GM19043 (cell line): ENCODE measurements around the gene YY1.
"Not testable (repeated sequence)": the region's sequence is repeated elsewhere in the genome, so short reads cannot be mapped to it uniquely, and the experiment has no call there.

Source experiments
- ATAC-seq: cut with Tn5 transposase; IDR thresholded peaks from one replicate; pipeline ENCODE4 v1.9.1; 2021; ENCODE audit warnings: low read depth; ENCODE audit not compliant: unreplicated experiment

The YY1 gene

DNA sequence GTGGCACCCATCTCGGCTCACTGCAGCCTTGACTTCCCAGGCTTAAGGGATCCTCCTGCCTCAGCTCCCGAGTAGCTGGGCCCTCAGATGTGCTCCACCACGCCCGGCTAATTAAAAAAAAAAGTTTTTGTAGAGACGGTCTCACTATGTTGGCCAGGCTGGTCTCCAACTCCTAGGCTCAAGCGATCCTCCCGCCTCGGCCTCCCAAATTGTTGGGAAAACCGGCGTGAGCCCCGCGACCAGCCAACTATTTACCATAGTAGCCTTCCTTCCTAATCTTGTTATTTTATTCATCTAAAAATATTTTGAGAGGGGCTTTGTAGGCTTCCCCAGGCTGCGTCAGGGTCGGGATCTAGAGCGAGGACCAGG lies 25.4 kb upstream of the YY1 start:
- ATAC-seq, result no peak

DNA sequence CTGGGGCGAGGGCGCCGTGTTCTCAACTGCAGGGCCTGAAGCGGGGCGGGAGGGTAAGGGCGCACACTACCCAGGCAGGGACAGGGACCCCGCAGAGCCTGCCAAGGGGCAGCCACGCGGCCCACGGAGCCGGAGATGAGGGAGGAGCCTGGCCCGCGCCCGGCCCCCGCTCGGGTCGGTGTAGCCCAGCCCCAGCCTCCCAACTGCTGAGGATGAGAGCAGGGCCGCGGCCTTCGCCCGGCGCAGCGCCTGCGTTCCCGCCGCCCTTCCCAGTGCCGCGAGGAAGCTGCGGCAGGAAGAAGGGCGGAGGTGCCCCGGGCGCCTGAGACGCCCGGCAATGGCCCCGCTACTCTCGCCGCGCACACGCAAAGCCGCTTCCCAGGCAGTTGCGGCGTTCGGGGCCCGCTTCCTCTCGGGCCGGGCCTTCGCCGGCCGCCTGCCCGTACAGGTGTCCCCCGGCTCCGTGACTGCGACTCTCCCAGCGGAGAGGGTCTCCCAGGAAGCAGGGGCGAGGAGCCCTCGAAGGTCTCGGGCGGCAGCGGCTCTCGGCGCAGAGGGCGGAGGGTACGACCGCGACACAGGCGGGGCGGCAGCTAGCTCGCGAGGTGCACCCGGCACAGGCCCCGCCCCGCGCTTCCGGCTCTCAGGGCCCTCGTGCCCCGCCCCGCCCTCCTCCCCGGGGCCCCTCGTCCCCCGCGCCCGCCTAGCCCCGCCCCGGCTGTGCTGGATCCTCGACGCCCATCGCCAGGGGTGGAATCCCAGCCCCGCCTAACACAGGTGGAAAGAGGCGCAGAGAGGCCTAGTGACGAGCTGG lies 24.8 kb upstream of the YY1 start:
- ATAC-seq, result peak; percentile 86

DNA sequence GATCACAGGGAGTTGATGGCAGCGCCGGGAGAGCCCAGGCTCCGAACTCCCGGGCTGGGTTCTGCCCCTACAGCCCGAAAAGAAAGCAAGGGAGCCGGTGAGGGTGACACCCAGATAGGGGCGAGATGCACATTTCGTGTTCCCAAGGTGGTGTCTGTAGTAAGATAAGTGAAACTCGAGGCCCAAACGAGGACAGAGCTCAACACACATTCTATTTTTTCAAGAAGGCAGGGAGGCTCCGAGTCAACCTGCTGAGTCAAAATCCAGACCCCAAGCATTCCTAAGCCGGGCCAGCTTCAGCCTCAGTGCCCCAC lies 24.2 kb upstream of the YY1 start:
- no peak for ATAC-seq

DNA sequence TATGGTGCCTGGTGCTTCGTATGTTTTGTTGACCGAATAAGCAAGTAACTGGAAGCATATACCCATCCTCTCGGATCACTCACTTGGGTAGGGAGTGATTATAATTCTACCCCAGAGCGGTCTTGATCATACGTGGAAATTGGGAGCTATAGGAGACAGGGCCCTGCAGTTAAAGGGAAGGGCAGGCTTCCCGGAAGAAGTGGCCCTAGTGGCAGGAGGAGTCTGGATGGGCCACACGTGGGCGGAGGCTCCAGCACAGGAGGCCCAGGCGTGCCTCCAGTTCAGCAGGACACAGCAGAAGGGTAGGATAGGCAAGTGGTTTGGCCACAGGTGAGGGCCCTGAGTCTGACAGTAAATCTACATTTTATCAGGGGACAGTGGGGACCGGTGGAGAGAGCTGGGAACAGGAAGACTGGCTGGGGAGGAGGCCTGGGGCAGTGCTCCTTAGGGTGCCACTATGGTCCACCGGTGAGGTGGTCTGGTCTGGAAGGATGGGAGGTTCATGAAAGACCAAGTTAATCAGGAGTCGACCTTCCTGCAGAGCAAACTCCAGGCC lies 23.5 kb upstream of the YY1 start:
- ATAC-seq, result no peak

DNA sequence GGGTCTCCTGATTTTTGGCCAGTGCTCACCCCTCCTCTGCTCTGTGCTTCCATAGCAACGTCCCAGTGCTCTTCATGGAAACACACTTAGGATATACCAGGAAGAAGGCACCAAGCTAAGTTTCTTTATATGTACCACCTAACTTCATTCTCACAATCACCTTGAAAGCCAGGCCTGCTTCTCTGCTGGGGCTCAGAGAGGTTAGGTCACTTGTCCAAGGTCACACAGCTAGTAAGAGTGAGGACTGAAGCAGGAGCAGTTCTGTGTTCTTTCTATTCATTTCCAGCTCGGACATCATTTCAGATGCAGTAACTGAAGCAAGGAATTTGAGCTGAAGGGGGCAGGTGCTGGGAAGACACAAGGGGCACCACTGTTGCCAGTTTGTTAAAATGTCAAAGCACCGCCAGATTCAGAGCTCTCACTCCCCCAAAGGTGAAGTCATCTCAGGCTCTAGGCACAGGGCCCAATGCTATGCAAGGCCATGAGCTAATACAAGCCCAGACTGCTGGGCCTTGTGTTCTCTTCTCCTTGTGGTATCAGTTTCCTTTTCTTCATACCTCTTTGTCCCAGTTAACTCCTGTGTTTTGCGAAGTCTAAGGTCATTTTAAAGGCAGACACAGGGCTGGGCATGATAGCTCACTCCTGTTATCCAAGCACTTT lies 19.7 kb upstream of the YY1 start:
- no peak for ATAC-seq

DNA sequence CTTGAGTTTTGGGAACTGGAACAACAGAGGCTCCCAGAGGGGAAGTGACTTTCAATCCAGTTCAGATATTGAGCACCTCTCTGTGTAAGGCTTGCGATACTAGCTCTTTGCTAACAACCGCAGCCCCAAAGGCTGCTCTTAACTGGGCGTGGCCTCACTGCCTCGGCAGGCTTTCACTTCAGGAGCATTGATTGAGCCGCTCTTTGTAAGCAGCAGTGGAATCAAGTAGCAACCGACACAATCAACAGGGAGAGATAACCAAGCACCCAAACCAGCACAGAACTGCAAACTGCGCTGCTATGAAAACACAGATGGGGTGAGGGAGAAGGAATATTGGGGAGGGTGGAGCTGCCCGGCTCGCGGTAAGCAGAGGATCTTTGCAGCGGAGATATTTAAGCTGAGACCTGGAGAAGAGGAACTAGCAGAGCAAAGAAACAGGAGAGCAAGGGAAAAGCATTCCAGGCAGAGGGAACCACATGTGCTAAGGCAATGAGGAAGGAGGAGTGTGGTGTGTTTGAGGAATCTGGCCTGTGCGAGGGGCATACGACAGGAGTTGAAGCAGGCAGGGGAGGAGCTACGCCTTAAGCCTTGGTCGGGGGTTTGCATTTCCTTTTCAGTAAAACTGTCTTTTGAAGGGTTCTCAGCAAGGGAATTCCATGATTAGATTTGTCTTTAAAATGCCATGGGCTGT lies 17.3 kb upstream of the YY1 start:
- ATAC-seq, result peak; percentile 92

DNA sequence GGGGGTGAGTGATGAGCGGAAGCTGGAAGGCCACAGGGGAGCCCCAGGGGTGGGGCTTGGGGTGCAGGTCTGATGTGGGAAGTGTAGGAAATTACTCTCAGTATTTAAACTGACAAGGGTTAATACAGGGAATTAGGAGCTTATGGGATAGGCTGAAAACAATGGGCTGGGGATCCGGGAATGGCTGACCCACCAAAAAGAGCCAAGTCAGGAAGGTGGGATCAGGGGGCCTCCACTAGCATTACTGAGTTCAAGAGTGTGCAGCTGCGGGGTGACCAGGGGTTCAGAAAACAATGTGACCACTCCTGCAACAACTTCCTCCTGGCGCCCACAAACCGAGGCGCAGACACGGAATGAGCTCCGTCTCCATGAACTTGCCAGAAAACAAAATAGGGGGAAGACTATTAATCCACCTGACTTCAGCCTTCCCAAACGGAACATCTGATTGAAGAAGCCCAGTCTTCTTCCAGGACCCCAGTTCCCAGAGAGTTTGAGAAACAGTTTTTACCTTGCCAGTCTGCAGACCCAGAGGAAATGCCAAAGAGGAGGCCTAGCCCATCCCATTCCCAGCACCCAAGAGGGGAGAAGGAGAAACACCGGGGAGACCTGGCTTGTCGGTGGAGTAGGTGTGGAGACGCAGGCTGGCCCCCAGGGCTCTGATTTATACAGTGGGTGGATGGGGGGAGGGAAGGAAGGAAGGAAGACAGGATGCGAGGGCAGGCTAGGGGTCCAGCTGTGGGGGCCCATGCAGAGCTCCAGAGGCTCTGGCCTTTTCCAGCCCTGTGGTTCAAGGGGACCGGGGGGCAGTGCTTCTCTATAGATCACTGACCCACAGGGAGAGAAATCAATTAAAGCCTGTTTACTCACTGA lies 16.5 kb upstream of the YY1 start:
- no peak for ATAC-seq

DNA sequence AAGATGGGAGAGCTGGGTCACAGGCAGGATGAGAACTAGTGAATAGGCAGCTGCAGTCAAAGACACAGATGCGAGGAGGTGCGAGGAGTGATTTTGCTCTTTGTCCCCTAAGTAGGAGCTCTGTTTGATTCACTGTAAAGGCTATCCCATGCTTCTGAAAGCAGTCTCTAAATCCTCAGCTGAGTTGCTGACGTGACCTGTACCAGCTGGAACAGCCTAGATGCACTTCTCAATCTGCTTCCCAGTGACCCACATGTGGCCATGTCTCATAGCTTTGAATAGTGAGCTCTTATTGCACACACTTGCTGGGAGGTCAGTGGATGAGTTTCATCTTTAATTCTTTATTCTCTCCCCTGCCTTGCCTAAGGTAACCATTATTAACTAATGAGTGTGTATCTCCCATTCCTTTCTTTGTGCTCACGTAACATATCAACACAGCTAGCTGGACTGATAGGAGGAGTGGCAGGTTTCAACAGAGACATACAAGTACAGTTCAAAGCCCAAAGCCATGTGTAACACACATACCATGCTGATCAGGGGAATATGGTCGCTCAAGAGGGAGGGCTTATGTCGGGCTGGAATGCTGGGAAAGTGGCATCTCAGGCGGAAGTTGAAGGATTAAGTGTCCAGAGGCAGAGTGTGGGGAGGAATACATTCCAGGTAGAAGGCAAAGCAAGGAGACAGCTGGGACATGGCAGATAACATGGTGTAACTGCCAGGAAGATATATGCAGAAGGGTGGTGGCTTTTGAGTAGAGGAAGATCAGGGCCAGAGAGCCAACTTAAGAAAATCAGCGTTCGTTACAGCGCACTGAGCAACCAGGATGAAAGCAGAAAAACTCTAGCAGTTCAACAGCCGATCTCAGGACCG lies 15.4 kb upstream of the YY1 start:
- ATAC-seq, result no peak

DNA sequence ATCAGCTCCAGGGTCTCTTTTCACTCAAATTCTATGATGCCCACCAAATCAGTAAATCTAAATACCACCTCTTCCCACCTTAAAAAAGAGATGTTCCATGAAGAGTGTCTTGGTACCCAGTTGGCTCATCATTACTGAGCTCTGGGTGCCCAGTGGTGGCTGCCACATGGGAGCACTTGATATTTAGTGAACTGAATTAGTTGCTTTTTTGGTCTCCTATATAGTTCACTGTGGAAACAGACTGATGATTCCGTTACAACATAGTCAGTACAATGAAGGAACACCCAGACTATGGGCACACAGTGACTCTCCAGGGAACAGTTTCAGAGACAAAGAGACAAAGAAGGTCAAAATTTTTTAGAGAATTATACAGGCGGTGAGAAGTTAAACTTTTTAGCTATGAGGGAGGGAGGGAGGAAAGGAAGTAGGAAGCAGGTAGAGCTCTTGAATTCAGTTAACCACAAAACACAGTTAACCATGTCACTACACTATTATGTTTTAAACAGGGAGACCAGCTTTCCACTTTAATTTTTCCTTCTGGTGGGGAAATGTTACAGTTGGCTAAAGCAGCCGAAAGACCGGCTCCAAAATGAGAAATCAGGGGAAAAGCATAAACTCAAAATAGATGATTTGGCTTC lies 14.6 kb upstream of the YY1 start:
- no peak for ATAC-seq

DNA sequence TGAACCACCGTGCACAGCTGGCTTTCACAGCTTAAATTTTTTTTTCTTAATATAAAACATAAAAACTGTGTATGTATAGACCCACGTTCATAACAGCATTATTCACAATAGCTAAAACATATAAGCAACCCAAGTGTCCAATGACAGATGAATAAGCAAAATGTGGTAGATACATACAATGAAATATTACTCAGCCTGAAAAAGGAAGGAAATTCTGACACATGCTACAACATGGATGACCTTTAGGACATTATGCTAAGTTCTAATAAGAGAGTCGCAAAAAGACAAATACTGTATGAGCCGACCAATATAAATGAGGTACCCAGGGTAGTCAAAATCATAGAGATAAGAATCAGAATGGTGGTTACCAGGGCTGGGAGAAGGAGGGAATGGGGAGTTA lies 13.8 kb upstream of the YY1 start:
- no peak for ATAC-seq

DNA sequence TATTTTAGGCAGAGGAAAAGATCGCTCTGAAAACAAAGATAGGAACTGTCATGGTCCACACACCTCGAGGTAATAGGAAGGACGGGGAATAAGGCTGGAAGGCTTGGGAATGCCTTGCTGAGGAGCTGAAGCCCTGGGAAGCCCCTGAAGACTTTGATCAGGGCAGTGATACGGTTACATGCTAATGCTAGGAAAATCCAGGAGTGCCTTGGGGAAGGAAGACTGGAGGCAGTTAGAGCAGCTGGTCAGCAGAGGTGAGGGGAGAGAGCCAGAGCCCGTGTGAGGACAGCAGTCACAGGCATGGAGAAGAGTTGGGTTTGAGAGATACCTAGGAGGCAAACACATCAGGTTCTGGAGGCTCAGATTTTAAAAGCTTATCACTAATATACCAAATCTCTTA lies 8.6 kb upstream of the YY1 start:
- ATAC-seq, result no peak

DNA sequence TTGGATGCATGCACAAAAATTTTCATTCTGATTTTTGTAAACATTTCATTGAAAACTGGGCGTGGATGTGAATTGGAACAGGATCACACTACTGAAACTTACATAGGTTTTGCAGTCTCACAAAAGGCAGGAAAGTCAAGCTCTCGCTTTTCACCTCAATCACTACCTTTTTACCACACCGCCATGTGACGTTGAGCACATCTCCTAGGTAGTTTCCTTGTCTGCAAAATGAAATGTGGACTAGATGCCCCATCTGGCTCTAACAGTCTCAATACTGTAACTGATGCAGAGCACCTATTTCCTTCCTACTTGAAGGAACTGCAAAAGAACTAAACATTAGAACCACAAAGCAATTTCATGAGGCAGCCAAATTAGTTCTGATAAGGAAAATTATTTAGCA lies 4.4 kb upstream of the YY1 start:
- no peak for ATAC-seq

DNA sequence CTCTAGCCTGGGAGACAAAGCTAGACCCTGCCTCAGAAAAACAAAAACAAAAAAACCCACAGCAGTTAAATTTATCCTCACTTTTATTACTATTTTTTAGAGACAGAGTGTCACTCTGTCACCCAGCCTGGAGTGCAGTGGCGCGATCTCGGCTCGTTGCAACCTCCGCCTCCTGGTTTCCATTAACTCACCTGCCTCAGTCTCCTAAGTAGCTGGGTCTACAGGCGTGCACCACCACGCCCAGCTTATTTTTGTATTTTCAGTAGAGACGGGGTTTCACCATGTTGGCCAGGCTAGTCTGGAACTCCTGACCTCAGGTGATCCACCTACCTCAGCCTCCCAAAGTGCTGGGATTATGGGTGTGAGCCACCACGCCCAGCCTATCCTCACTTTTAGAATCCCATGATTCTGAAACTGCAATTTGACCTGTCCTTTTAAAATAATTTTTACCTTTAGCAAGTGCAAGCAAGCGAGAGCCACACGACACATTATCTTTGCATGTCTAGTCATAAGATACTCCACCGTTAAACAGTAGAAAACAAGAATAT lies 2.6 kb upstream of the YY1 start:
- not testable (repeated sequence) for ATAC-seq

DNA sequence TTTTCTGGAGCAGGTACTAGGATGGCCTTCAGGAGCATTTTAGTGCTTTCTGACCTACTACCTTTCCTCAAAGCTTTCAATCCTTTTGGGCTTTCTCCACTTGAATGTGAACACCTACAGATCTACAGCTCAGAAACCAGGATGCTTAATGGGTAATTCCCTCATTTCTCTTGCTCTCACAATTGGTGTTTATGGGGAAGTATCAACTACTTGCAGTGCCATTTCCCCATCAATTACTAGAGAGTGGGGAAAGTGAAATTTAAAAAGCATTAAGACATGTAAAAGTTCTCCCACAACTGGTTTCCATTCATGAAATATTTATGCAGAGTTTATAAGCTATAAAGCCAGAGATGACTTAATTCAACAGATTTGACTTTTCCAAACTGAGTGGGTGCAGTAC lies 2.1 kb upstream of the YY1 start:
- no peak for ATAC-seq

DNA sequence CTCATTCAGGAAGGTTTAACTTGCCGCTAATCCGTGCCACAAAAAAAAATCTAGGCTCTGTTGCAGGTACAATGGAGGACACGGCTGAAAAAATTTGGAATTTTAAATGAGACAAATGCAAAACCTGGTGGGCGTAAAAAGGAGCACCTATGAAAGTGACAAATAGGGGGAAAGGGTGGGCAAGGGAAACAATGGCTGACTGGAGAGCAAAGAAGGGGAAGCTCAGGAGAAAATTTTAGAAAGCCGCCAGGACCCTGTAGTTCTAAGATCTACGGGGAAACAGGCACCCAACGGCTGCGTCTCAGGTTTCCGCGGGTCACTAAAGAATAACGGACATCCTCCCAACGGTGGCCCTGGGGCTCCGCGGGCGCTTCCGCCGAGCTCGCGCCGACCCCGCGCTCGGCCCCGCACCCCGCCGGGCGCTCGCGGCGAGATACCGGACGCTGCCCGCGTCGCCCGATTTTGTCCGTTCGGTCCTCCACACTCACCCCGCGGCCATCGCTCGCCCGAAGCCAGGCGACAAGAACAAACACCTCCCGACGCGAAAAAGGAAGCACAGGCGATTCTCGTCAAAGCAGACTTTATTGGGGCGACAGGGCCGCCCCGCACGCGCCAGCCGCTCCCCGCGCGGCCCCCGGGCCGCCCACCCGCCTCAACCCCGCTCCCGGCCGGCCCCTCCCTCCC lies 1.1 kb upstream of the YY1 start:
- ATAC-seq, result peak; percentile 3

DNA sequence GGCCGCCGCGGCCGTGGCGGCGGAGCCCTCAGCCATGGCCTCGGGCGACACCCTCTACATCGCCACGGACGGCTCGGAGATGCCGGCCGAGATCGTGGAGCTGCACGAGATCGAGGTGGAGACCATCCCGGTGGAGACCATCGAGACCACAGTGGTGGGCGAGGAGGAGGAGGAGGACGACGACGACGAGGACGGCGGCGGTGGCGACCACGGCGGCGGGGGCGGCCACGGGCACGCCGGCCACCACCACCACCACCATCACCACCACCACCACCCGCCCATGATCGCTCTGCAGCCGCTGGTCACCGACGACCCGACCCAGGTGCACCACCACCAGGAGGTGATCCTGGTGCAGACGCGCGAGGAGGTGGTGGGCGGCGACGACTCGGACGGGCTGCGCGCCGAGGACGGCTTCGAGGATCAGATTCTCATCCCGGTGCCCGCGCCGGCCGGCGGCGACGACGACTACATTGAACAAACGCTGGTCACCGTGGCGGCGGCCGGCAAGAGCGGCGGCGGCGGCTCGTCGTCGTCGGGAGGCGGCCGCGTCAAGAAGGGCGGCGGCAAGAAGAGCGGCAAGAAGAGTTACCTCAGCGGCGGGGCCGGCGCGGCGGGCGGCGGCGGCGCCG lies 381 bp downstream of the YY1 start:
- ATAC-seq, result no peak

DNA sequence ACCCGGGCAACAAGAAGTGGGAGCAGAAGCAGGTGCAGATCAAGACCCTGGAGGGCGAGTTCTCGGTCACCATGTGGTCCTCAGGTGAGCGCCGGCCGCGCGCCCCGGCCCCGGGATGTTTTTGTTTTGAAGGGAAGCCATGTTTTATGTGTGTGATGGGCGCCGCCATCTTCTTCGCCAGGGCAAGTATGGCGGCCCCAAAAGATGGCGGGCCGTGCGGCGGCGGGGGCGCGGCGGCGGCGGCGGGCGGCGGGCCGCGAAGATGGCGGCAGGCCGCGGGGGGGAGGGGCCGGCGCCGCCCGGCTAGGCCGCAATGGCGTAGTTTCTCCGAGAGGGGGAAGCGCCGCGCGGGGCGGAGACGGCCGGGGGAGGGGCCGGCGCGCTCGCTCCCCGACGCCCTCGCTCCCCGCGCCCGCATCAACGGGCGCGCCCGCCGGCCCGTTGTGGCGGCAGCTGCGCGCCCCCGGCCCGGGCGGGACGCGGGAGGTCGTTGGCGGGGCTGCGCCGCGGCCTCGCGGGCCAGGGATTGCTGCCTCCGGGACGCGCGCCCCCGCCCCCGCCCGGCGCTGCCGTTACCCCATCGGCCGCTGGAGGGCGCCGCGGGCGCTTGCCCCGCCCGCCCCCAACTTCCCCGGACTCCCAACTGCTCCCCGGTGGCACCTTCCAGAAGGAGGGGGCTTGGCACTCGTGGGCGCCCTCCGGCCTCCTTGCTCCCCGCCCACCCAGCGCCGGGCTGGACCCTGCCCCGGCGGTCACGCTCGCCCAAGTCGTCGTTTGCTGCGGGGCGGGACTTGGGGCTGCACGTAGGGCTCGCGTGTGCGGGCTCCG lies 1.1 kb downstream of the YY1 start:
- ATAC-seq, result peak; percentile 28
